Measurements from ENCODE around the gene HOXB4.

The HOXB4 gene

GRCh38 chr17:48527547-48527932 is 50.6 kb downstream of the HOXB4 start:
- DNase-seq = no peak

GRCh38 chr17:48526608-48527546 is 51.3 kb downstream of the HOXB4 start:
- no peak for DNase-seq
